Activated CD4-positive, alpha-beta T cell treated with anti-CD3 and anti-CD28 coated beads, Interleukin-2, amount 50 U/mL, for 16 hours (primary cell): Measurements from ENCODE around the gene ADARB2.
"Not testable (repeated sequence)": the region's sequence is repeated elsewhere in the genome, so short reads cannot be mapped to it uniquely, and the experiment has no call there.

Experiments used
- DNase-seq: peaks from one replicate; pipeline ENCODE4 v3.0.0-alpha.2; 2020

Gene ADARB2

GRCh38 chr10:1451362-1451888 is 285.9 kb downstream of the ADARB2 start:
- DNase-seq: no peak

DNA sequence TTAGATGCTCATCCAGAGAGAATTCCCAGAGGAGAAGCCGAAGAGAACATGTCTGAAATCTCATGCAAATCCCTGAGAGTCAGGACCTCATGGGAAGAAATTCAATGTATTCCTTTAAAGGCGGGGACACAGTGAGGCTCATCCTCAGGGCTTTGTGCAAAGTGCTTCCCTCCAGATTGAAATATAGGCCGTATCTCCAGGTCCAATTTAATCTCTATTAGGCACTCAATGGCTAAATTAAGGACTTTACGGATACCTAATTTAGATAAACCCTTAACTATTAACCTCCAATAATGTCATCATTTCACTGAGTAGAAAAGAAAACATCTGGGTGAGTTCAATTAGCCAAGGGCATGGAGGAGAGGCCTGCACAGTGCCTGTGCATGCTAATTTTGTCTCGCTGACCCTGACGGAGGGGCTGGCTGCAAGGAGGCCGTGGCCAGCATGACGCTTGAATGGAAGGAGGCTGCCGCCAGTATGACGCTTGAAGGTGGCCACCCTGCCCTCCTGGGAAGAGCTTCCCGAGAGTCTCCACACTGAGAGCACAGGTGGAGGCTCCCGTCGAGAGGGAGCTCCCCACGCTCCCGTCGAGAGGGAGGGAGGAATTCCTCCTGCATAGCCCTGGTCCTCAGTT is 287.6 kb downstream of the ADARB2 start:
- DNase-seq: no peak

DNA sequence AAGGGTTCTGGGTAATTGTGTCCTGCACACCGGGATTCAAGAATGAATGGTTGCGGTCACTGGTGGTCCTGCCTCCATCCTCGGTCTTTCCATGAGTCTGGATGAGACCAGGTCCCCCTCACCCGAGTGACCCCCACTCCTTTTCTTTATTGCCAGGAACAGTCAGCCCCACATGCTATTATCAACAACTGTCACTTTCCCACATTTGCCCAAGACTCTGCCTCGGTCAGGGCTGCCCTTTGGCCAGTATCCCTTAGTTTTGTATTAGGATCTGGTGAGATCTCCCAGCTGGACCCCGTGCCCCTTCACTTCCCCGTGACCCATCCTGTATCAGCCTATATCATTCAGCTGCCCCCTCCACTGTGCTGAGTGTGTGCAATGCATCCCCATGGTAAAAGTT is 288.3 kb downstream of the ADARB2 start:
- no peak for DNase-seq

- no peak for DNase-seq
Observed at GRCh38 chr10:1448252-1448930, 288.9 kb downstream of the ADARB2 start.

- no peak for DNase-seq
Observed at GRCh38 chr10:1444826-1445225, 292.5 kb downstream of the ADARB2 start.

DNA sequence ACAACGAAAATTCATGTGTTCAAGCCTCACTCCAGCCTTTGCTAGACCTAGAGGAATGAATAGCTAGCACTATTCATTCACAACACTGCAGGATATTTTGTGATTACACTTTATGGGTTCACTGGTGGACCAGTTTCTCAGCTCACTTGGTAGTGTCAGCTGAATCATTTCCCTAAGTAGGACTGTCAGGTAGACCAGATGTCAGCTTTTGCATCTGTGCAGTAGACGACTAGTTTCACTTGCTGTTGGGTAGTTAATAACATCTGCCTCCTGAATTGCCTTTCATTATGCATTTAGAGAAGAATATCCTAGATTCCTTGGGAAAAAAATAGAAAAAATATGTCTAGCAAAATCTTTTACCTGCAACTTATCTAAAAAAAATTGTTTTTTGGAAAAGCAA is 296.4 kb downstream of the ADARB2 start:
- no peak for DNase-seq

DNA sequence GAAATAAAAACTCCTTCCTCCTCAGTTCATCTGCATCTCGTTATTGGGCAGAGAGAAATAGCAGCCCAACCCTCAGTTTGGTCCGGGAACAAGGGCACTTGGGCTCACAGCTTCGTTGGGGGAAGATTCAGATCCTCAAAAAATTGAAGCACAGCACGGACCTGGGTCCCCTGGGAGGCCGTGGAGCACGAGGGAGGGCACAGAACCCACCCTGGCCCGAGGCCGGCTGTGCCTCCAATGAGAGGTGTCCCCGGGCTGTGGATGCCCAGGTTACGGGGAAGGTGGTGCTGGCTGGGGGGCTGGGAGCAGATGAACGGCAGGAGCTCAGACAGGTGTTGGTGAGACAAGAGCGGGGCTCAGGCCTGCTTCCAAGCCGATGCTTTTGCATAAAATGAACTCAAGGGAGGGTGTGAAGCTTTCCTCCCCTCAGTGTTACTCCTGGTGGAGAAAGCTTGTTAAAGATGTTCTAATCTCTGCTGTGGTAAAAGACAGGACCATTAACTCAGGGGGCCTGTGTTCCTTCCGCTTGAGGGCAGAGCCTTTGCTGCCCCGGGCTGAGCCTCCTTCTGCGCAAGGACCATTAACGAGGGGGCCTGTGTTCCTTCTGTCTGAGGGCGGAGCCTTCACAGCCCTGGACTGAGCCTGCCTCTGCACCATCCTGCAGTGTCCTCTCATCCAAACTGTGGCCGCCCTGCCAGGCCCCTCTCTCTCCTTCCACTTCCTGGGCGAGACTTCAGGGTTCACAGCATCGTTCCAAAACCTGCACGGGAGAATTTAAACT is 302.2 kb downstream of the ADARB2 start:
- no peak for DNase-seq

GRCh38 chr10:1434202-1434601 is 303.1 kb downstream of the ADARB2 start:
- no peak for DNase-seq

DNA sequence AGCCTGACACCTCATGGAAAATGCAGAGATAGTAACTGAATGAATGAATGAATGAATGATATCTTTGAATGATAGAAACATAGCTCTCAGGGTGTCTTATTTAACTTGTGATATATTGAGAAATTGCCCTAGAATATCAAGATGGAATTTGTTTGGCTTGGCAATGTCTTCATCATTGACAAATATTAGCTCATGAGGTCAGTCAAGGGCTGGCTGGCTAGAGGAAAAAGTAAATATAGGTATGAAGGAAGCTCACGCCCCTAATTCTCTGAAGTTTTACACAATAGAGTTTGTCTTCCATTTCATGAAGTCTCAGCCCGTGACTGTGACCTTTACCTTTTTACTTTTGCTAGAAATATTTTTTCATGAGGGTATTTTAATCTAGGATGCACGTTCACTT is 305.2 kb downstream of the ADARB2 start:
- DNase-seq: no peak

GRCh38 chr10:1431229-1431628 is 306.1 kb downstream of the ADARB2 start:
- DNase-seq: no peak

GRCh38 chr10:1427521-1428186 is 309.7 kb downstream of the ADARB2 start:
- DNase-seq: not testable (repeated sequence)

- DNase-seq: no peak
Observed at GRCh38 chr10:1426786-1427185, 310.5 kb downstream of the ADARB2 start.

- DNase-seq: peak; percentile 8
Observed at GRCh38 chr10:1425879-1426278, 311.4 kb downstream of the ADARB2 start.

DNA sequence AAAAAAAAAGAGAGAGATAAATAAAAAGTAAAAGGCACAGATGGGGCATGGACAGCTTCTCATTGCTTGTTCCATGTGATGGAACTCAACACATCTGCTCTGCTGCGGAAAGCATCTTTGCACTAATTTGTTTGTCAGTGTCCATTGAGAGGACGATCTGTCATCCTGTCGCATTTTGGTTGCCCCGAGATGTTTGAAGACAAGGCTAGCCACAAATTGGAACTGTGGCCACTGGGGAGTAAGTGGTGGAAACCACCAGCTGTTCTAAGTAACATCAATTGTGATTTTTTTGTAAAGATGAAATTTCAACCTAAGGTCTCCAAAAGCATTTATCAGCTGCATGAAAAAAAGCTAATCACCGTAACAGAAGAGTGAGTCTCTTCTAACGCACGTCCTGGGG is 312.7 kb downstream of the ADARB2 start:
- no peak for DNase-seq

- no peak for DNase-seq
Observed at GRCh38 chr10:1423676-1424253, 313.6 kb downstream of the ADARB2 start.

DNA sequence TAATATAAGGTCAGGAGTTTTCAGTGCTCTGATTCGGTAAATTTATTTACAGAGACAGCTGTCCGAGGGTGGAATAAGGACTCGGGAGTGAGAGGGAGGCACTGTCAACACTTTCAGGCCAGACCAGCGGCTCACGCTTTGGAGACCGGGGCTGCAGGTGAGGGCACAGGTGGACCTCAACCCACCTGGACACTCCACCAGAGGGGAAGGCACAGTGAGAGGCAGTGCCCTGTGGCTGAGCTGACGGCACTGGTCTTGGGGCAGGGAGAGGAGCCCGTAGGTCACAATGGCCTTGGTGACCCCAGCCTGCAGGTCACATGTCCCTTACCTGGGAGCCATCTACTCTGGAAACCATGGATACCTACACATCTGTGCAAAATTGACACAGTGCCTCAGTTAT is 315.1 kb downstream of the ADARB2 start:
- DNase-seq: no peak

DNA sequence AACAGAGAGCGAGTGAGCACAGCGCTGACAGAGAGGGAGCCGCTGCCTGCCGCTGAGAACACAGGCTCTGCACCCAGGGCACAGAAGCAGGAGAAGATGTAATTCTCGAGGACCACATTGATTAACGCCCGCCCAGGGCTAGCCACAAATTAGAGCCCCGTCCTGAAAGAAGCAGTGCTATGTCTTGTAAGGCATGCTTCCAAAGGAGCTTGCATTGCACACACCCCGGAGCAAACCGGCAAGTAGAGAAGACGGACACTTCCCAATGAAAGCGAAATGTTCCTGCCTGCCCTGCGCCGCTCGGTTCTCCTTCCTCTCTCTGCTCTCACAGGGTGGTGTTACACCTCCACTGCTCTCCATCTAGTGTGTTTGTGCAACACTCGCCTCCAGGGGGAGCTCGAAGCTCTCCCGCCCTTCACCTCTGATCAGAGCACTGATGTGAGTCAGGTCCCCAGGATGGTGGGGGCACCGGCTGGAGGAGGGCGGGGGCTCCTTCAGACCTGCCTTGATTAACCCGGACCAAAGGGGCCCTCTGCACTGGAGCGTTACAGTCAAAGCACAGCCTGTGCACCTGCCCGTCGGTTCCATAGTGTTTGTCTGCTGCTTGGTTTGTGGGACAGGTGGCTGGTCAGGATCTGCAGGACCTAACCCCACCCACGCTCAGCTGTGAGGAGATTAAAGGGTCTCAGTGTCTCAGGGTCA is 316.5 kb downstream of the ADARB2 start:
- peak; percentile 74 for DNase-seq

DNA sequence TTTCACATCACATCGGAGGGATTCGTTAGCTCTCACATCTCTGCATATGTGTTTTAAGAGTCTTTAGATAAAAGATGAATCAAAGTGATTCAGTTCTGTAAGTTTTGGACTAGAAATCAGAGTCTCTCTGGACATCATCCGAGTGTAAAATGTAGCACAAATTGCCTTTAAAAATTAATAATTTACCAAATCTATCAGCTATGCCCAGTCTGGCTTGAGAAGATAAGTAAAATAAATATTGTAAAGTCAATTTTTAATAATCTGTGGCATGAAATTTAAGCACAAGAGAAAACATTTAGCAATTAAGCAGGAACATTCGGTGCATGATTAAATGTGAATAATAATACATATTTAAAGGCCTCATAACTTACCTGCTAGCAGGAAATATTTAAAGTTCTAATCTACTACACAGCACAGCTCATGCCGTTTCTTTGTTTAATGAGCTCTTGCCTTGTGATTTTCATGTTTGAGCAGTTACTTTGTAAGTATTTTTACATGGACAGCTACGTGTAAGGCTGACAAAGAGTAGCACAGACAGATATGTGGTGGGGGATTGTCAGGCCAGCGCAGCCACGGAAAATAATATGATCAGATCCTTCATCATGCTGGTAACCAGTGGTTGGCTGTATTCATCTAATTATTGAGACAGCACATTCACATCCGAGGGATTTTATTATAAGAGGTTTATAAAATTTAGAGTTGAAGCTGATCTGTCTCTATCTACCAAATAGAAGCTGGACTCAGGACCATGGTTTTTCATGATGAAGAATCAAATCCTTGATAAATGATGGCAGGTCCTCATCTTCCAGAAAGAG is 317.3 kb downstream of the ADARB2 start:
- DNase-seq: no peak

DNA sequence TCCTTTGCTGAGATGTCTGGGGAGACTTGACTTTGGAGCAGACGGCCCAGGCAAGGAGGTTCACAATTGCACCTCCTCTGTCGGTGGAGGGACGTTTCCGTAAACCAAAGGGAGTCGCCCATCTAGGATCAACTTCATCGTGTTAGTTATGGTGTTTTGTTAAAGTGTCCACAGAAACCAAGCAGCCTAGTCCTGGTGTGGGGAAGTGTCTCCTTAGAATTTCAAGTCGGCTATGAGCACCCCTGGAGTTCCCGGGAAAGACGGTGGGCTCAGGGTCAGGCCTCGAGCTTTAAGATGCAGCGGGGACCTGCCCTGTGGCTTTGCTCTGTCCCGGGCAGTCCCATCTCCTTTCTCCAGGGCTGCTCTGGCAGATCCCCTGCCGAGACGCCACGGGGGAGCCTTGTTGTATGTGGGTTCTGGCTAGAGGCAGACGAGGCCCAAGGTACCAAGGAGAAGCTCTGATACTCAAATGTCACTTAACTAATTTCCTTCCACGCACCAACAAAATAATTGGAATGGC is 319.2 kb downstream of the ADARB2 start:
- no peak for DNase-seq

DNA sequence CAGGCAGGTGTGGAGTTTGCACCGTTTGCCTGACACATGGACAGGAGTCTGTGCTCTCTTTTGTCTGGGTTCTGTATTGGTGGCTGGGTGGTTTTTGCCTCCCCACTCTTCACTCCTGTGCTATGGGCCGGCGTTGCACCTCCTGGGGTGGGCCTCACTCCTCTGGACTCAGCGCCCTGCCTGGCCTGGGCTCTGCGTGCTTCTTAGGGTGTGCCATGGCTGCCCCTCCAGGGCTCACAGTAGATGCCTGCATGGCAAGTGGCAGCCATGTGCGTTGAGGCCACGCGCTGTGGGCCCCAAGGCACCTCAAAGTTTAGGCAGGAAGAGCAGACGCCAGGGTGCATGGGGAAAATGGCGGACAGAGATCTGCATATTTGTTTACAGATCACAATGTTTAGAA is 319.8 kb downstream of the ADARB2 start:
- DNase-seq: no peak

DNA sequence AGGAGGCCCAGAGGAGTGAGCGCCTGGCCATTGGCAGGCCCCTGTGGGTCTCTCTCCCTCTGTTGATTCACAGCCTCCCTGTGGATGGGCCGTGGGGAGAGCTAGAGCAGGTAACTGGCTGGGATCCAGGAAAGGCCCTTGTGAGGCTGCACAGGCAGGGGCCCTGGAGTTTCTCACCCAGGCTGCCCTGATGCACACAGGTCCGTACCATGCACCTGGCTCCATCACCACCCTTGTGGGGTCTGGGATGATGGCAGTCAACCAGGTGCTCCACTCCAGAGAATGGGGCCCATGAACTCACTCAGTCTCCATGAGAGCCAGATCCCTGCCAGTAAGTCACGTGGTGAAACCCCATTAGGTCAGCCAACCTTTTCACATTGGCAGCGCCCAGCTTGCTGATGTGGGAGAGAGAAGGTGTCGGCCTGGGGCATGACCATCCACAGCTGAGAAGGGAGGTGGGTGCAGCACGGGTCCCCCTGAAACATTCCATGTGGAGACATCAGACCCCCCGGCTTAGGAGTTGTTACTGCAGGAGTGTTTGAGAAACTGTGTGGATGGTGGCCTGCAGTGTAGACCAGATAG is 320.8 kb downstream of the ADARB2 start:
- no peak for DNase-seq
